Tibial nerve (tissue), 4 donors: ENCODE data around the gene ADO. TPM values are rescaled to one million over a fixed set of nuclear protein-coding genes. Genes with fewer than 3 reads are reported as not detected.

Experiments
- DNase-seq, 2 donors: peaks; one replicate each; pipeline ENCODE4 v3.0.0-alpha.2; 2019; ENCODE audit warnings: low spot score in 2 of 2
- H3K27ac ChIP-seq, 4 donors: fragments of 200-600 bp; sonication (generic) in 3 of 4; one replicate each; pipeline ENCODE4 v1.5.1; 2017 to 2019; ENCODE audit warnings: mild to moderate bottlenecking in 1 of 4
- H3K27me3 ChIP-seq, 2 donors: fragments of 200-600 bp; sonication (generic) in 1 of 2; one replicate each; pipeline versions ENCODE4 v1.5.1 to v1.6.0; 2017 to 2019
- H3K36me3 ChIP-seq, 3 donors: fragments of 200-600 bp; sonication (generic); one replicate each; pipeline ENCODE4 v1.5.1; 2018 to 2019
- H3K4me1 ChIP-seq, 4 donors: fragments of 200-600 bp; sonication (generic) in 3 of 4; one replicate each; pipeline ENCODE4 v1.5.1; 2017 to 2019
- H3K4me3 ChIP-seq, 4 donors: fragments of 200-600 bp; sonication (generic) in 3 of 4; one replicate each; pipeline ENCODE4 v1.5.1; 2017 to 2019; ENCODE audit warnings: mild to moderate bottlenecking in 1 of 4, moderate library complexity in 1 of 4
- H3K9me3 ChIP-seq, 4 donors: fragments of 200-600 bp; sonication (generic) in 3 of 4; one replicate each; pipeline ENCODE4 v1.5.1; 2017 to 2019
- EP300 ChIP-seq, 2 donors: sonication (generic); formaldehyde crosslinking; IDR thresholded peaks; one replicate each; pipeline ENCODE4 v1.6.1; 2017; ENCODE audit warnings: antibody characterized with exemption in 2 of 2, mild to moderate bottlenecking in 1 of 2
- POLR2A ChIP-seq, 2 donors: fragments of 450-650 bp; IDR thresholded peaks; one replicate each; pipeline ENCODE4 v1.6.1; 2017; ENCODE audit warnings: antibody characterized with exemption in 2 of 2, mild to moderate bottlenecking in 2 of 2, moderate library complexity in 2 of 2
- WGBS, 2 donors: methylation state at CpG; one replicate each; pipeline ENCODE4 v1.1.5; 2018; 5-methylcytosine and 5-hydroxymethylcytosine counted together
- total RNA-seq, 4 donors: library from RNA; depleted of rRNA; stranded (reverse); fragments of >200 nt; gene quantifications; one replicate each; pipeline ENCODE4 v1.1.0, GENCODE V29; 2016
- TF ChIP-seq, protein P1 (sequence below), 5 experiments: fragments of 200-600 bp in 3 of 5; fragments of 450-650 bp in 2 of 5; sonication (generic) in 3 of 5; IDR thresholded peaks; one replicate each; pipeline ENCODE4 v1.5.1; 2016 to 2019; ENCODE audit warnings: antibody characterized with exemption in 5 of 5, mild to moderate bottlenecking in 3 of 5, moderate library complexity in 2 of 5

Gene ADO
- total RNA-seq, 4 donors from 2014 or later, result 36.9 to 73.9 (median 48.1) TPM

DNA sequence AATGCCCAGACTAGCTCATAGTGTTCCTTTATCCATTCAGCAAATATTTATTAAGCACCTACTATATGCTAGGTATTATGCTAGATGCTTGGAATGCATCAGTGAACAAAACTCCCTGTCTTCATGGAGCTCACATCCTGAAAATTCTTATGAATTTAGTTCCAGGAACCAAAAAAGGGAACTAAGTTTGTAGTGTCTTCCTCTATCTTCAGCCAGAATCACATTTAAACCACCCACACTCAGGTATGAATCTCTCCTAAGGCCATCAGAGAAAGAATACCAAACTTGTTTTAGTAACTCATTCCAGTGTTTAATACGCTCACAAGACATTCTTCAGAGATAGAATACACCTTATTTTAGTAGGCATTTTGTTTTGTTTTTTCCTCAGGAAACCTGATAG, 21.8 kb downstream of the ADO start:
- Histone ChIP-seq H3K27ac (no peak overlapping the region), H3K4me3 (no peak overlapping the region), H3K4me1 (no peaks in the 10 kb centered on the region), H3K27me3 (no peaks in the 10 kb centered on the region), H3K9me3 (no peaks in the 10 kb centered on the region), H3K36me3 (no peaks in the 10 kb centered on the region)
- 90 to 100% methylated on average over 1 of the region's 1 CpG for WGBS, 2 donors
- DNase-seq, result no peak
- TF ChIP-seq, protein P1, sequence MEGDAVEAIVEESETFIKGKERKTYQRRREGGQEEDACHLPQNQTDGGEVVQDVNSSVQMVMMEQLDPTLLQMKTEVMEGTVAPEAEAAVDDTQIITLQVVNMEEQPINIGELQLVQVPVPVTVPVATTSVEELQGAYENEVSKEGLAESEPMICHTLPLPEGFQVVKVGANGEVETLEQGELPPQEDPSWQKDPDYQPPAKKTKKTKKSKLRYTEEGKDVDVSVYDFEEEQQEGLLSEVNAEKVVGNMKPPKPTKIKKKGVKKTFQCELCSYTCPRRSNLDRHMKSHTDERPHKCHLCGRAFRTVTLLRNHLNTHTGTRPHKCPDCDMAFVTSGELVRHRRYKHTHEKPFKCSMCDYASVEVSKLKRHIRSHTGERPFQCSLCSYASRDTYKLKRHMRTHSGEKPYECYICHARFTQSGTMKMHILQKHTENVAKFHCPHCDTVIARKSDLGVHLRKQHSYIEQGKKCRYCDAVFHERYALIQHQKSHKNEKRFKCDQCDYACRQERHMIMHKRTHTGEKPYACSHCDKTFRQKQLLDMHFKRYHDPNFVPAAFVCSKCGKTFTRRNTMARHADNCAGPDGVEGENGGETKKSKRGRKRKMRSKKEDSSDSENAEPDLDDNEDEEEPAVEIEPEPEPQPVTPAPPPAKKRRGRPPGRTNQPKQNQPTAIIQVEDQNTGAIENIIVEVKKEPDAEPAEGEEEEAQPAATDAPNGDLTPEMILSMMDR (IDR thresholded peaks at IDR 0.05), result no peak
- TF ChIP-seq EP300 (IDR thresholded peaks at IDR 0.05) (no peak), POLR2A (IDR thresholded peaks at IDR 0.05) (no peak)

DNA sequence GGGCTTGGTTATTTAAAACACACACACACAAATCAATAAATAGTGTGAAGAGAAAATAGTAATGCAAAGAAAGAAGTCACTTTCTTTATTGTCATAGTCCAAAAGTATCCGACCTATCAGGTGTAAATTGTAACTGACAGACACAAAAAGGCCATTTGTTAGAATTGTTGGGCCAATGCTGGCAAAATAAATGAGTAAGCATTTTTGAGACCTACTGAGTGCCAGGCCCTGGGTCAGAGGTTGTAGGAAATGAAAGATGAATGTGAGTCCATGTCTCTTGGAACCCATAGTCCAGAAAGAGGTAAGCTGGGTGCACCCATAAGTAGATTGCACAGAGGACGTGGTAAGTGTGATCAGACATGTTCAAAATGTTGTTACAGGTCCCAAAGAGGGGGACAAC, 25.1 kb downstream of the ADO start:
- no peak for DNase-seq
- 73 to 76% methylated on average over 2 of the region's 2 CpGs for WGBS, 2 donors
- Histone ChIP-seq H3K4me1 (no peaks in the 10 kb centered on the region), H3K4me3 (no peak overlapping the region), H3K36me3 (no peaks in the 10 kb centered on the region), H3K27me3 (no peaks in the 10 kb centered on the region), H3K9me3 (peaks cover 0 to 3% (median 0%) of the 10 kb centered on the region in 4 donors), H3K27ac (no peak overlapping the region)
- TF ChIP-seq, protein P1 (IDR thresholded peaks at IDR 0.05), result no peak
- TF ChIP-seq POLR2A (IDR thresholded peaks at IDR 0.05), result no peak
- TF ChIP-seq EP300 (IDR thresholded peaks at IDR 0.05), result no peak

DNA sequence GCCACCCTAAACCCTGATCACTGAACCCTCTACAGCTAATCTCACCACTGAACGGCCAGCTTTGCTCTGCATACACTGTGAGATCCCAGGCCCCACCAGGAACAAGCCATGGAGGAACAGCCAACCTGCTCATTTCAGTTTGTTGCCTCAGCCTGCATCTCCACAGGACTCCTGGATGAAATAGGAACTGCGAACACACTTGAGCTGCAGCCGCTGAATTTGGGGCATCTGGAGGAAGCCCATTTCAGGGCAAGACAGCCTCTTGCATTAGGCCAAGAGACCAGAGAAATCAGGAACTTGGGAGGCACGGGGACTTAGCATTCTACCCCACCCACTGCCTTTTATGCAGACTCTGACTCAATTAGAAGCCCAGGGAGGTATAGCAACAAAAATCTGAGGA, 26.2 kb downstream of the ADO start:
- WGBS, 2 donors, result 53 to 83% methylated on average over 4 of the region's 4 CpGs
- no peaks in the 10 kb centered on the region for H3K36me3 ChIP-seq
- H3K9me3 ChIP-seq, result peaks cover 0 to 3% (median 0%) of the 10 kb centered on the region in 4 donors
- no peak overlapping the region for H3K4me3 ChIP-seq
- no peaks in the 10 kb centered on the region for H3K4me1 ChIP-seq
- H3K27ac ChIP-seq, result no peak overlapping the region
- DNase-seq, result no peak
- TF ChIP-seq, protein P1 (IDR thresholded peaks at IDR 0.05), result no peak
- TF ChIP-seq EP300 (IDR thresholded peaks at IDR 0.05) (no peak), POLR2A (IDR thresholded peaks at IDR 0.05) (no peak)
- H3K27me3 ChIP-seq, result no peaks in the 10 kb centered on the region

- Histone ChIP-seq H3K4me3 (no peak overlapping the region), H3K36me3 (no peaks in the 10 kb centered on the region), H3K27ac (no peak overlapping the region), H3K27me3 (no peaks in the 10 kb centered on the region), H3K4me1 (no peaks in the 10 kb centered on the region), H3K9me3 (peaks cover 0 to 3% (median 0%) of the 10 kb centered on the region in 4 donors)
- 46 to 49% methylated on average over 2 of the region's 2 CpGs for WGBS, 2 donors
- DNase-seq, result no peak
- TF ChIP-seq POLR2A (IDR thresholded peaks at IDR 0.05), result no peak
- TF ChIP-seq EP300 (IDR thresholded peaks at IDR 0.05), result no peak
- TF ChIP-seq, protein P1 (IDR thresholded peaks at IDR 0.05), result no peak
These were observed 26.8 kb downstream of the ADO start for GRCh38 chr10:62831346-62831745.

GRCh38 chr10:62839590-62839989, 35.1 kb downstream of the ADO start:
- Histone ChIP-seq H3K4me3 (no peak overlapping the region), H3K4me1 (no peaks in the 10 kb centered on the region), H3K27ac (no peak overlapping the region), H3K27me3 (no peaks in the 10 kb centered on the region), H3K36me3 (no peaks in the 10 kb centered on the region), H3K9me3 (no peaks in the 10 kb centered on the region)
- no peak for DNase-seq
- no peak for TF ChIP-seq EP300 (IDR thresholded peaks at IDR 0.05)
- TF ChIP-seq, protein P1 (IDR thresholded peaks at IDR 0.05), result no peak
- 75 to 78% methylated on average over 2 of the region's 2 CpGs for WGBS, 2 donors
